Measurements from ENCODE around the gene TOP3B.

The TOP3B gene, protein sequence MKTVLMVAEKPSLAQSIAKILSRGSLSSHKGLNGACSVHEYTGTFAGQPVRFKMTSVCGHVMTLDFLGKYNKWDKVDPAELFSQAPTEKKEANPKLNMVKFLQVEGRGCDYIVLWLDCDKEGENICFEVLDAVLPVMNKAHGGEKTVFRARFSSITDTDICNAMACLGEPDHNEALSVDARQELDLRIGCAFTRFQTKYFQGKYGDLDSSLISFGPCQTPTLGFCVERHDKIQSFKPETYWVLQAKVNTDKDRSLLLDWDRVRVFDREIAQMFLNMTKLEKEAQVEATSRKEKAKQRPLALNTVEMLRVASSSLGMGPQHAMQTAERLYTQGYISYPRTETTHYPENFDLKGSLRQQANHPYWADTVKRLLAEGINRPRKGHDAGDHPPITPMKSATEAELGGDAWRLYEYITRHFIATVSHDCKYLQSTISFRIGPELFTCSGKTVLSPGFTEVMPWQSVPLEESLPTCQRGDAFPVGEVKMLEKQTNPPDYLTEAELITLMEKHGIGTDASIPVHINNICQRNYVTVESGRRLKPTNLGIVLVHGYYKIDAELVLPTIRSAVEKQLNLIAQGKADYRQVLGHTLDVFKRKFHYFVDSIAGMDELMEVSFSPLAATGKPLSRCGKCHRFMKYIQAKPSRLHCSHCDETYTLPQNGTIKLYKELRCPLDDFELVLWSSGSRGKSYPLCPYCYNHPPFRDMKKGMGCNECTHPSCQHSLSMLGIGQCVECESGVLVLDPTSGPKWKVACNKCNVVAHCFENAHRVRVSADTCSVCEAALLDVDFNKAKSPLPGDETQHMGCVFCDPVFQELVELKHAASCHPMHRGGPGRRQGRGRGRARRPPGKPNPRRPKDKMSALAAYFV

GRCh38 chr22:21982338-21982965, at the start of gene TOP3B:
TSS of gene TOP3B (minus strand) at chr22:21982787. CDS start at chr22:21975709, 7,078 bp downstream.
- peak; percentile 94 for ATAC-seq
- TF ChIP-seq, protein P1, sequence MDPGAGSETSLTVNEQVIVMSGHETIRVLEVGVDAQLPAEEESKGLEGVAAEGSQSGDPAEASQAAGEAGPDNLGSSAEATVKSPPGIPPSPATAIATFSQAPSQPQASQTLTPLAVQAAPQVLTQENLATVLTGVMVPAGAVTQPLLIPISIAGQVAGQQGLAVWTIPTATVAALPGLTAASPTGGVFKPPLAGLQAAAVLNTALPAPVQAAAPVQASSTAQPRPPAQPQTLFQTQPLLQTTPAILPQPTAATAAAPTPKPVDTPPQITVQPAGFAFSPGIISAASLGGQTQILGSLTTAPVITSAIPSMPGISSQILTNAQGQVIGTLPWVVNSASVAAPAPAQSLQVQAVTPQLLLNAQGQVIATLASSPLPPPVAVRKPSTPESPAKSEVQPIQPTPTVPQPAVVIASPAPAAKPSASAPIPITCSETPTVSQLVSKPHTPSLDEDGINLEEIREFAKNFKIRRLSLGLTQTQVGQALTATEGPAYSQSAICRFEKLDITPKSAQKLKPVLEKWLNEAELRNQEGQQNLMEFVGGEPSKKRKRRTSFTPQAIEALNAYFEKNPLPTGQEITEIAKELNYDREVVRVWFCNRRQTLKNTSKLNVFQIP (CRISPR knock-in tag; IDR thresholded peaks at IDR 0.05; ENCODE audit: borderline replicate concordance, low read depth): no peak
- TF ChIP-seq ZNF565 (CRISPR knock-in tag; conservative IDR thresholded peaks at IDR 0.05; ENCODE audit: low read depth) (0 out of 2 replicates have a peak, but pooled peaks have one; percentile 65), PPARA (CRISPR knock-in tag; IDR thresholded peaks at IDR 0.05; ENCODE audit: borderline replicate concordance) (peak; percentile 91)

DNA sequence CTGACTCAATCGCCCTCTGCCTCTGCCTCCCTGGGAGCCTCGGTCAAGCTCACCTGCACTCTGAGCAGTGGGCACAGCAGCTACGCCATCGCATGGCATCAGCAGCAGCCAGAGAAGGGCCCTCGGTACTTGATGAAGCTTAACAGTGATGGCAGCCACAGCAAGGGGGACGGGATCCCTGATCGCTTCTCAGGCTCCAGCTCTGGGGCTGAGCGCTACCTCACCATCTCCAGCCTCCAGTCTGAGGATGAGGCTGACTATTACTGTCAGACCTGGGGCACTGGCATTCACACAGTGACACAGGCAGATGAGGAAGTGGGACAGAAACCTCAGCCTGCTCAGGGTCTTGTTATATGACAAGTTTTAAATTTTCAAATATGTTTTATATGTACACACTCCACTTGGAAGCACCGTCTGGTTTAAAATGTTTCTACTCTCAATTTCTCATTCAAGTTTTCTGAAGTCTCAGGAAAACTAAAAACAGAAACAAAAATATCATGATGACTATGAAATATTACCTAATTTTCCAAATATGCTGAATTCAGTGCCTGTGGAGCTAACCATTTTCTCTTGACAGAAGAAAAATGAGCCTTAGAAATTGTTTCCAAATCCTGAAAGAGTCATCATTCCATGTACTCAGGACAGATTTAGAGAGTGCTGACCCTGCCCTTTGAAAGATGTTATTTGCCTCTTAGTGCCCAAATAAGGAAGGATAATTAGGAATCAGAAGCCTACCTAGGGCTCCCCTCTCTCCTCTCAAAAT, 48.8 kb upstream of the TOP3B start:
- ATAC-seq: no peak
- no peak for TF ChIP-seq ZFP3 (CRISPR knock-in tag; IDR thresholded peaks at IDR 0.05)
- TF ChIP-seq ZNF8 (CRISPR knock-in tag; IDR thresholded peaks at IDR 0.05): no peak
- no peak for TF ChIP-seq PPARA (CRISPR knock-in tag; IDR thresholded peaks at IDR 0.05; ENCODE audit: borderline replicate concordance)
- no peak for TF ChIP-seq OSR1 (CRISPR knock-in tag; IDR thresholded peaks at IDR 0.05)
- TF ChIP-seq, protein P1 (CRISPR knock-in tag; IDR thresholded peaks at IDR 0.05; ENCODE audit: borderline replicate concordance, low read depth): no peak
- no peak for TF ChIP-seq ZNF565 (CRISPR knock-in tag; conservative IDR thresholded peaks at IDR 0.05; ENCODE audit: low read depth)
- no peak for TF ChIP-seq ARNTL (CRISPR knock-in tag; IDR thresholded peaks at IDR 0.05; ENCODE audit: borderline replicate concordance, low read depth)

DNA sequence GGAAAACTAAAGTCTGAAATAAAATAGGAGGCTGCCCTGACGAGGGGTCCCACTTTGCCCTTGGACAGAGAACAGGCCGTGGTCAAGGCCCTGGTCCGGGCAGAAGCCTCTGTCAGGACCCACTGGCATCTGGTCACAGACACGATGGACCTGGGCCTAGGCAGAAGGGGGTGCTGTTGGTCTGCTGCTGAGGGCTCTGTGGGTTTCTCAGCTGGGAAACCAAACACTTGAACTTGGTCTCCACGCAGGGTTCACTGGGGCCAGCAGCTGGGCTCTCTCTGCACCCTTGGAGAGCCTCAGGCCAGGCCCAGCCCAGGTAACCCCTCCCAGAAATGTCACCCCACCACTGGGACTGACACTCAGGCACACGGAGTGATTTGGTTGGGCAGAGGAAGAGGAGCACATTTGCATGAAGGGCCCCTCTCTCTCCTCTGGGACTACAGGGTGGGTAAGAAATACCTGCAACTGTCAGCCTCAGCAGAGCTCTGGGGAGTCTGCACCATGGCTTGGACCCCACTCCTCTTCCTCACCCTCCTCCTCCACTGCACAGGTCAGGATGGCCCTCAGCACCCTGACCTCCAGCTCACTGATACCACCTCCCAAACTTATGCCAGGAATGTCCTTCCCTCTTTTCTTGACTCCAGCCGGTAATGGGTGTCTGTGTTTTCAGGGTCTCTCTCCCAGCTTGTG, 48.1 kb upstream of the TOP3B start:
- TF ChIP-seq CSRNP3 (CRISPR knock-in tag; IDR thresholded peaks at IDR 0.05) (no peak), ARNTL (CRISPR knock-in tag; IDR thresholded peaks at IDR 0.05; ENCODE audit: borderline replicate concordance, low read depth) (no peak), CSDC2 (CRISPR knock-in tag; IDR thresholded peaks at IDR 0.05) (no peak)
- peak; percentile 31; the same call in 1 of the 3 replicates for ATAC-seq

- ATAC-seq: no peak
- TF ChIP-seq ZC3H10 (CRISPR knock-in tag; IDR thresholded peaks at IDR 0.05): no peak
- no peak for TF ChIP-seq SNAI2 (CRISPR knock-in tag; IDR thresholded peaks at IDR 0.05)
- TF ChIP-seq, protein P1 (CRISPR knock-in tag; IDR thresholded peaks at IDR 0.05; ENCODE audit: borderline replicate concordance, low read depth): no peak
- TF ChIP-seq BACH2 (CRISPR knock-in tag; IDR thresholded peaks at IDR 0.05; ENCODE audit: borderline replicate concordance): no peak
- TF ChIP-seq ZNF8 (CRISPR knock-in tag; IDR thresholded peaks at IDR 0.05): no peak
- TF ChIP-seq TOX (CRISPR knock-in tag; IDR thresholded peaks at IDR 0.05; ENCODE audit: borderline replicate concordance): no peak
- no peak for TF ChIP-seq CSDC2 (CRISPR knock-in tag; IDR thresholded peaks at IDR 0.05)
- TF ChIP-seq ISL1 (CRISPR knock-in tag; IDR thresholded peaks at IDR 0.05): no peak
- TF ChIP-seq CSRNP3 (CRISPR knock-in tag; IDR thresholded peaks at IDR 0.05): no peak
- no peak for TF ChIP-seq TCF4 (CRISPR knock-in tag; IDR thresholded peaks at IDR 0.05; ENCODE audit: borderline replicate concordance)
- TF ChIP-seq PPARA (CRISPR knock-in tag; IDR thresholded peaks at IDR 0.05; ENCODE audit: borderline replicate concordance): no peak
- TF ChIP-seq ZNF70 (CRISPR knock-in tag; IDR thresholded peaks at IDR 0.05): no peak
- TF ChIP-seq, protein P2, sequence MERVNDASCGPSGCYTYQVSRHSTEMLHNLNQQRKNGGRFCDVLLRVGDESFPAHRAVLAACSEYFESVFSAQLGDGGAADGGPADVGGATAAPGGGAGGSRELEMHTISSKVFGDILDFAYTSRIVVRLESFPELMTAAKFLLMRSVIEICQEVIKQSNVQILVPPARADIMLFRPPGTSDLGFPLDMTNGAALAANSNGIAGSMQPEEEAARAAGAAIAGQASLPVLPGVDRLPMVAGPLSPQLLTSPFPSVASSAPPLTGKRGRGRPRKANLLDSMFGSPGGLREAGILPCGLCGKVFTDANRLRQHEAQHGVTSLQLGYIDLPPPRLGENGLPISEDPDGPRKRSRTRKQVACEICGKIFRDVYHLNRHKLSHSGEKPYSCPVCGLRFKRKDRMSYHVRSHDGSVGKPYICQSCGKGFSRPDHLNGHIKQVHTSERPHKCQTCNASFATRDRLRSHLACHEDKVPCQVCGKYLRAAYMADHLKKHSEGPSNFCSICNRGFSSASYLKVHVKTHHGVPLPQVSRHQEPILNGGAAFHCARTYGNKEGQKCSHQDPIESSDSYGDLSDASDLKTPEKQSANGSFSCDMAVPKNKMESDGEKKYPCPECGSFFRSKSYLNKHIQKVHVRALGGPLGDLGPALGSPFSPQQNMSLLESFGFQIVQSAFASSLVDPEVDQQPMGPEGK (CRISPR knock-in tag; IDR thresholded peaks at IDR 0.05; ENCODE audit: borderline replicate concordance): no peak
Observed at GRCh38 chr22:22027955-22028354, 45.4 kb upstream of the TOP3B start.

Measured in SK-N-SH treated with all-trans-retinoic acid at 6 μM for 48 hours (cell line).